ENCODE data around the gene DNAJB11. TPM values are rescaled to one million over a fixed set of nuclear protein-coding genes. Genes with fewer than 3 reads are reported as not detected.

The DNAJB11 gene
- total and polyA plus RNA-seq, 2 donors (not counting 1 experiment from before 2014, with no cell fraction given): 17.9 to 27.7 TPM

GRCh38 chr3:186587183-186587582, 16.7 kb downstream of the DNAJB11 start:
- H3K9me3 ChIP-seq (ENCODE audit: control extremely low read depth in 1 of 3, control insufficient read depth in 2 of 3, insufficient read depth in 1 of 3, low read length in 2 of 3): no peaks in the 10 kb centered on the region
- intact Hi-C loops (cut with micrococcal nuclease): no loop called here
- no peaks in the 10 kb centered on the region for H3K27me3 ChIP-seq (replicated peaks in 1 of 4; ENCODE audit: control extremely low read depth in 1 of 4, control insufficient read depth in 3 of 4, insufficient read depth in 4 of 4, low read length in 3 of 4)
- no peak overlapping the region for H3K27ac ChIP-seq (ENCODE audit: low read length in 2 of 2)
- H3K9ac ChIP-seq (ENCODE audit: low read length): no peak overlapping the region
- ATAC-seq (ENCODE audit: low read depth): no peak
- H3K27ac Mint-ChIP-seq: no peak overlapping the region
- no peak overlapping the region for H3K4me3 Mint-ChIP-seq
- no peak for DNase-seq
- no peaks in the 10 kb centered on the region for H3K9me3 Mint-ChIP-seq (ENCODE audit: insufficient read depth)
- H3K4me3 ChIP-seq (ENCODE audit: control extremely low read depth in 1 of 5, extremely low read depth in 1 of 5, insufficient read depth in 1 of 5, low read depth in 2 of 5, low read length in 4 of 5): no peak overlapping the region
- no peak for TF ChIP-seq EZH2 (IDR thresholded peaks at IDR 0.05; ENCODE audit: borderline replicate concordance, insufficient read depth, low read depth, low read length, poor library complexity, severe bottlenecking)
- TF ChIP-seq, protein P1, sequence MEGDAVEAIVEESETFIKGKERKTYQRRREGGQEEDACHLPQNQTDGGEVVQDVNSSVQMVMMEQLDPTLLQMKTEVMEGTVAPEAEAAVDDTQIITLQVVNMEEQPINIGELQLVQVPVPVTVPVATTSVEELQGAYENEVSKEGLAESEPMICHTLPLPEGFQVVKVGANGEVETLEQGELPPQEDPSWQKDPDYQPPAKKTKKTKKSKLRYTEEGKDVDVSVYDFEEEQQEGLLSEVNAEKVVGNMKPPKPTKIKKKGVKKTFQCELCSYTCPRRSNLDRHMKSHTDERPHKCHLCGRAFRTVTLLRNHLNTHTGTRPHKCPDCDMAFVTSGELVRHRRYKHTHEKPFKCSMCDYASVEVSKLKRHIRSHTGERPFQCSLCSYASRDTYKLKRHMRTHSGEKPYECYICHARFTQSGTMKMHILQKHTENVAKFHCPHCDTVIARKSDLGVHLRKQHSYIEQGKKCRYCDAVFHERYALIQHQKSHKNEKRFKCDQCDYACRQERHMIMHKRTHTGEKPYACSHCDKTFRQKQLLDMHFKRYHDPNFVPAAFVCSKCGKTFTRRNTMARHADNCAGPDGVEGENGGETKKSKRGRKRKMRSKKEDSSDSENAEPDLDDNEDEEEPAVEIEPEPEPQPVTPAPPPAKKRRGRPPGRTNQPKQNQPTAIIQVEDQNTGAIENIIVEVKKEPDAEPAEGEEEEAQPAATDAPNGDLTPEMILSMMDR (IDR thresholded peaks at IDR 0.05): no peak
- no peaks in the 10 kb centered on the region for H3K4me1 Mint-ChIP-seq
- no peaks in the 10 kb centered on the region for H3K79me2 ChIP-seq (ENCODE audit: control insufficient read depth, insufficient read depth, low read length)
- H3K4me2 ChIP-seq (replicated peaks; ENCODE audit: low read depth, low read length, poor library complexity, severe bottlenecking): no peak overlapping the region
- H3K4me1 ChIP-seq (ENCODE audit: control insufficient read depth in 2 of 2, insufficient read depth in 2 of 2, low read length in 2 of 2): no peaks in the 10 kb centered on the region
- POLR2A ChIA-PET: no interaction called here
- H4K20me1 ChIP-seq (ENCODE audit: control insufficient read depth, insufficient read depth, low read length, poor library complexity, severe bottlenecking): no peaks in the 10 kb centered on the region
- CTCF ChIA-PET: interaction anchor here (0.8 to 1.4 kb wide), 2 partner anchors 30 to 87 kb away, joined by 3 to 5 read pairs; no protein-coding TSS in a partner anchor
- H3K27me3 Mint-ChIP-seq: no peaks in the 10 kb centered on the region
- H2AFZ ChIP-seq (ENCODE audit: insufficient read depth, low read depth, low read length, poor library complexity, severe bottlenecking): no peak overlapping the region
- peaks cover 32 to 39% of the 10 kb centered on the region in 2 experiments for H3K36me3 ChIP-seq (replicated peaks in 1 of 2; ENCODE audit: control extremely low read depth in 1 of 2, control insufficient read depth in 1 of 2, extremely low read depth in 1 of 2, insufficient read depth in 2 of 2, low read length in 1 of 2)

GRCh38 chr3:186588632-186589031, 18.1 kb downstream of the DNAJB11 start:
- Histone ChIP-seq H2AFZ (ENCODE audit: insufficient read depth, low read depth, low read length, poor library complexity, severe bottlenecking) (no peak overlapping the region), H3K4me3 (ENCODE audit: control extremely low read depth in 1 of 5, extremely low read depth in 1 of 5, insufficient read depth in 1 of 5, low read depth in 2 of 5, low read length in 4 of 5) (no peak overlapping the region), H3K36me3 (replicated peaks in 1 of 2; ENCODE audit: control extremely low read depth in 1 of 2, control insufficient read depth in 1 of 2, extremely low read depth in 1 of 2, insufficient read depth in 2 of 2, low read length in 1 of 2) (peaks cover 20 to 25% of the 10 kb centered on the region in 2 experiments), H4K20me1 (ENCODE audit: control insufficient read depth, insufficient read depth, low read length, poor library complexity, severe bottlenecking) (no peaks in the 10 kb centered on the region), H3K79me2 (ENCODE audit: control insufficient read depth, insufficient read depth, low read length) (no peaks in the 10 kb centered on the region), H3K9me3 (ENCODE audit: control extremely low read depth in 1 of 3, control insufficient read depth in 2 of 3, insufficient read depth in 1 of 3, low read length in 2 of 3) (no peaks in the 10 kb centered on the region), H3K27ac (ENCODE audit: low read length in 2 of 2) (no peak overlapping the region), H3K4me1 (ENCODE audit: control insufficient read depth in 2 of 2, insufficient read depth in 2 of 2, low read length in 2 of 2) (no peaks in the 10 kb centered on the region), H3K27me3 (replicated peaks in 1 of 4; ENCODE audit: control extremely low read depth in 1 of 4, control insufficient read depth in 3 of 4, insufficient read depth in 4 of 4, low read length in 3 of 4) (no peaks in the 10 kb centered on the region), H3K9ac (ENCODE audit: low read length) (no peak overlapping the region), H3K4me2 (replicated peaks; ENCODE audit: low read depth, low read length, poor library complexity, severe bottlenecking) (no peak overlapping the region)
- no peaks in the 10 kb centered on the region for H3K9me3 Mint-ChIP-seq (ENCODE audit: insufficient read depth)
- no peak for TF ChIP-seq EZH2 (IDR thresholded peaks at IDR 0.05; ENCODE audit: borderline replicate concordance, insufficient read depth, low read depth, low read length, poor library complexity, severe bottlenecking)
- TF ChIP-seq, protein P1 (IDR thresholded peaks at IDR 0.05): no peak
- no peak overlapping the region for H3K27ac Mint-ChIP-seq
- no peaks in the 10 kb centered on the region for H3K27me3 Mint-ChIP-seq
- 100% methylated on average over 1 of the region's 2 CpGs for WGBS (ENCODE audit: insufficient coverage)
- POLR2A ChIA-PET: no interaction called here
- H3K4me1 Mint-ChIP-seq: no peaks in the 10 kb centered on the region
- DNase-seq (no peak), ATAC-seq (ENCODE audit: low read depth) (no peak)
- CTCF ChIA-PET: interaction anchor here (1.0 kb wide), 1 partner anchor 27 kb away, joined by 3 read pairs; no protein-coding TSS in a partner anchor
- intact Hi-C loops (cut with micrococcal nuclease): no loop called here
- no peak overlapping the region for H3K4me3 Mint-ChIP-seq

All from B cell (primary cell).